GM12875 (cell line): ENCODE measurements around the gene ENG.

Source experiments
- H3K4me3 ChIP-seq: one replicate; pipeline ENCODE4 v1.5.1; 2011; ENCODE audit warnings: low read depth, low read length, control low read depth
- TF ChIP-seq, protein P1 (sequence below): IDR thresholded peaks from 2 replicates; pipeline ENCODE4 v1.5.1; 2011; ENCODE audit warnings: low read depth, mild to moderate bottlenecking, control low read depth, inconsistent platforms, low read length, moderate library complexity, borderline replicate concordance; ENCODE audit not compliant: insufficient read depth

ENG gene

DNA sequence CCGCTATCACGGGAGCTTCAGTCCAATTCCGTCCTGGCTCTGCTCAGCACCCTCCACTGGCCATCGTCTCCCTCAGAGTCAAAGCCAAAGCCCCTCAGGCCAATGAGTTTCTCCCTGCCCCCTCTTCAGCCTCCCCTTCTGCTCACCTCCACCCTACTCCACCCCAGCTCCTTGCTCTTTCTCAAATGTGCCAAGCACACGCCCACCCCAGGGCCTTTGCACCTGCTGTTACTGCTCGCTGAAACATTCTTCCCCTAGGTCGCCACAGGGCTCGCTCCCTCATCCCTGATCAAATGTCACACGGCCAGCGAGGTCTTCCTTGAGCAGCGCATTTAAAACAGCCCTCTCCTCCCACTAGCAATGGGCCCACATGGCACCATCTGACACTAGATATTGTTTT, 6.3 kb upstream of the ENG start:
- TF ChIP-seq, protein P1, sequence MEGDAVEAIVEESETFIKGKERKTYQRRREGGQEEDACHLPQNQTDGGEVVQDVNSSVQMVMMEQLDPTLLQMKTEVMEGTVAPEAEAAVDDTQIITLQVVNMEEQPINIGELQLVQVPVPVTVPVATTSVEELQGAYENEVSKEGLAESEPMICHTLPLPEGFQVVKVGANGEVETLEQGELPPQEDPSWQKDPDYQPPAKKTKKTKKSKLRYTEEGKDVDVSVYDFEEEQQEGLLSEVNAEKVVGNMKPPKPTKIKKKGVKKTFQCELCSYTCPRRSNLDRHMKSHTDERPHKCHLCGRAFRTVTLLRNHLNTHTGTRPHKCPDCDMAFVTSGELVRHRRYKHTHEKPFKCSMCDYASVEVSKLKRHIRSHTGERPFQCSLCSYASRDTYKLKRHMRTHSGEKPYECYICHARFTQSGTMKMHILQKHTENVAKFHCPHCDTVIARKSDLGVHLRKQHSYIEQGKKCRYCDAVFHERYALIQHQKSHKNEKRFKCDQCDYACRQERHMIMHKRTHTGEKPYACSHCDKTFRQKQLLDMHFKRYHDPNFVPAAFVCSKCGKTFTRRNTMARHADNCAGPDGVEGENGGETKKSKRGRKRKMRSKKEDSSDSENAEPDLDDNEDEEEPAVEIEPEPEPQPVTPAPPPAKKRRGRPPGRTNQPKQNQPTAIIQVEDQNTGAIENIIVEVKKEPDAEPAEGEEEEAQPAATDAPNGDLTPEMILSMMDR: no peak
- no peak overlapping the region for H3K4me3 ChIP-seq

DNA sequence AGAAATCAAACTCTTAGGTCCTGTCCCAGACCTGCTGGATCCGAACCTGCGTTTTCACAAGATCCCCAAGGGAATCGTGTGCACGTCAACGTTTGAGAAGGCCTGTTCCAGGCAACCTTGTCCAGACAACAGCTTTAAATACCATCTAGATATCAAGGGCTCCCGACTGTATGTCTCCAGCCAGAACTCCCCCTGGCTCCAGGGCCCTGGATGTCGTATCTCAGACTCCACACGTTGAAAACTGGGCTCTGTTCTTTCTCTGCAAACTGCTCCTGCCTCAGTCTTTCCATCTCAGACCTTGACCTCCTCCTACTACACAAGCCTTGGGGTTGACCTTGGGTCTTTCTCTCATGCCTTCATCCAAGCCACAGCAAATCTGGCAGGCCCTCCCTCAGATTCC, 5.8 kb upstream of the ENG start:
- no peak overlapping the region for H3K4me3 ChIP-seq
- TF ChIP-seq, protein P1: no peak

DNA sequence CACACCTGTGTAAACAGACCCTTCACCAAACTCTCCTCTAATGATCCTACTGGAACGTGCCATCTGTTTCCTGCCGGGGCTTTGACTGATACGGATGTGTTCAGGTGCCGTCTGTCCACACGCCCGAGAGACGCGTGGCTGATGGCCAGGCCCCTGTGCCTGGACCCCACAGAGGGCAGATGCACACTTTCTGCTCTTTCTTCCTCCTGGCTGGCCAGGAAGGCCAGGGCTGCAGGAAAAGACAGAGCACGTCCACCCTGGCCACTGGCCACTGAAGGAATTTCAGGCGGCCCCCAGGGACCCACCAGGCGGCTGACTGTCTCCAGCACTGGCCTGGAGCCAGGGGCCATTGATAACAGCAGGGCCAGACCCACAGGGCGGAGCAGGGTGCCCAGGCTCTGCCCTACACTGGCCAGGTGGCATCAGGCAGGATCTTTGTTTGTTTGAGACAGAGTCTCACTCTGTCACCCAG, 3.6 kb upstream of the ENG start:
- TF ChIP-seq, protein P1: no peak
- H3K4me3 ChIP-seq: no peak overlapping the region

DNA sequence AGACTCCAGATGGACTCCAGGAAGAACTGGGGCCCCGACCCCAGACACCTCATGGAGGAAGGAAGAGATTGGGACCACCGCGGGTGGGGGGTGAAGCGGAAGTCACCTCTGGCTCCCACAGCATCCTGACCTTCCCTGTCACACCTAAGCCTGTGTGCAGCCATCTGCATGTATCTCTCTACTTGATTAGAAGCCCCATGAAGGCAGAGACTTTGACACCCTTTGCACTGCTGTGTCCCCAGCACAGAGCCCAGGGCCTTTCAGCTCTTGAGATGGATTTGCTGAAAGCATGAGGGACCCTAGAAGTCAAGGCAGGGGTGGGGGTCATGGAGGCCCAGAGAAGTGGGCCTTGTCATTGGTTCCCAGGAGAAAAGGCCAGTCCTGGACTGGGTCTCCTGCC, 2.8 kb upstream of the ENG start:
- no peak overlapping the region for H3K4me3 ChIP-seq
- TF ChIP-seq, protein P1: no peak

DNA sequence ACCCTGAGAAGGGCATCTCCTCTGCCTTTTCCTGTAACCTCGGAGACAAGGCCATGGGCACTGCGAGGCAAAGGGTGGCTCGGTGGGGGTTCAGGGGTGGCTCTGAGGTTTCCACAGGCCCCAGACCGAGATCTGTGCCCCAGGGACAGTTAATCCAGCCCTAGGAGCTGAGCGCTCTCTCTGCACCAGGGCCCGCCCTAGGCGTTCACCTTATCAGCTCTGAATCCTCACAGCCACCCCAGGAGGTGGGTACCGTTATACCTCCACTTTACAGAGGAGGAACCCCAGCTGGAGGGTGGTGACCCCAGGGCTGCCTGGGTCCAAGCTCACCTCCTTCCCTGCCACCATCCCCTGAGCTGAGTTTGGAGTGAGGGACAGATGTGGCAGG, 2.3 kb upstream of the ENG start:
- TF ChIP-seq, protein P1: no peak
- no peak overlapping the region for H3K4me3 ChIP-seq

DNA sequence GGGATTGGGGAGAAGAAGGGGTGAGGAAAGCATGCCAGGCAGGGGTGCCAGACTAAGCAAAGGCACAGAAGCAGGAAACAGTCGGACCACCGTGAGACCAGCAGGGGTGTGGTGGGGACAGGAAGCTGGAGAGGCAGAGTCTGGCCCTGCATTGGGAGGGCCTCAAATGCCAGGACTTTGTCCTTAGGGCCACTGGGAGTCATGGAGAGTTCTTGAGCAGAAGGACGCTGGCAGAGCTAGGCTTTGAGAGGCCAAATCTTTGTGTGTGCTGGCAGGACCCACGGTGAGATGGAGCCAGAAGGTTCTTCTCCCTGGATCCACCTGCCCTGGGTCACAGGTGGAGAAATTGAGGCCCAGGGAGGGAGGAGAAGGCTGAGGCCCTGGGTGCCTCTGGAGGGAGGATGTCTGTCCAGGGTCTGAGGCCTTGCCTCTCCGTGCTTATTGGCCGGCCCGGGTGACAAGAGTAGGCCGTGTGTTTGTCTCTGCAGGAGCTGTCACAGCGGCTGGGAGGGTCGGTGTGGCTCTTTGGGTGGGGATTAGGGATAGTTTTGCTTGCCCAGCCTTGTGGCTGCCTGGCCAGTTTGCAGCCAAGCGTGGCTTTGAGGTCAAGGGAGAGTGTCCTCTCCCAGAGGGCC, 1.8 kb upstream of the ENG start:
- H3K4me3 ChIP-seq: no peak overlapping the region
- TF ChIP-seq, protein P1: no peak

DNA sequence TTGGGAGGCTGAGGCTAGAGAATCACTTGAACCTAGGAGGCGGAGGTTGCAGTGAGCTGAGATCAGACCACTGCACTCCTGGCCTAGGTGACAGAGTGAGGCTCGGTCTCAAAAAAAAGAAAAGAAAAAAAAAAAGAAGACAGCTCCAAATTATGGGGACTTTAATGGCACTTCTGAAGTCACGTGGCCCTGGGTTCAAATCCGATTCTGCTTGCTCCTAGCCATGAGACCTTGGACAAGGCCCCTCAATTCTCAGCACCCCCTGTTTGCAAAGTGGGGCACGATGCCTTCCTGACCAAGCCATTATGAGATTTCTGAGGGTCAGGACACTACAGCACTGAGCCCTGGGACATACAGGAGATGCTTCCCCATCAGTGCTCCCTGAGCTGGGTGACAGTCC, 1.1 kb upstream of the ENG start:
- H3K4me3 ChIP-seq: no peak overlapping the region
- TF ChIP-seq, protein P1: no peak
